Stomach (tissue), 9 donors: Measurements from ENCODE around the gene VPS45. TPM values are rescaled to one million over a fixed set of nuclear protein-coding genes. Genes with fewer than 3 reads are reported as not detected.

ENCODE experiments used
- DNase-seq, 2 donors: peaks; one replicate each; pipeline versions ENCODE4 v3.0.0 to v3.0.0-alpha.2; 2013 to 2019
- H3K27ac ChIP-seq, 5 donors: fragments of 200-600 bp in 4 of 5; sonication (generic) in 4 of 5; one replicate each; pipeline ENCODE4 v1.5.1; 2013 to 2019; ENCODE audit warnings: mild to moderate bottlenecking in 1 of 5, moderate library complexity in 1 of 5
- H3K27me3 ChIP-seq, 3 donors: fragments of 200-600 bp; sonication (generic); one replicate each; pipeline ENCODE4 v1.5.1; 2017 to 2019; ENCODE audit warnings: mixed run types in 1 of 3
- H3K36me3 ChIP-seq, 4 donors: fragments of 200-600 bp; sonication (generic); 1 replicate in 3 of 4; 2 replicates in 1 of 4; pipeline ENCODE4 v1.5.1; 2016 to 2019
- H3K4me1 ChIP-seq, 4 donors: fragments of 200-600 bp; sonication (generic); one replicate each; pipeline ENCODE4 v1.5.1; 2016 to 2019
- H3K4me3 ChIP-seq, 4 donors: fragments of 200-600 bp; sonication (generic) in 3 of 4; one replicate each; pipeline ENCODE4 v1.5.1; 2016 to 2019; ENCODE audit warnings: mild to moderate bottlenecking in 1 of 4
- H3K9me3 ChIP-seq, 4 donors: fragments of 200-600 bp; sonication (generic); one replicate each; pipeline ENCODE4 v1.5.1; 2016 to 2019
- CTCF ChIP-seq, 7 experiments: fragments of 450-650 bp in 4 of 7; fragments of 200-600 bp in 3 of 7; sonication (generic) in 3 of 7; IDR thresholded peaks; one replicate each; pipeline ENCODE4 v1.5.1; 2016 to 2019; ENCODE audit warnings: antibody characterized with exemption in 7 of 7, control low read depth in 2 of 7, mild to moderate bottlenecking in 1 of 7
- EP300 ChIP-seq: sonication (generic); formaldehyde crosslinking; IDR thresholded peaks from one replicate; pipeline ENCODE4 v1.6.1; 2017; ENCODE audit warnings: antibody characterized with exemption
- POLR2A ChIP-seq, 4 donors: fragments of 450-650 bp; IDR thresholded peaks; one replicate each; pipeline ENCODE4 v1.6.1; 2016; ENCODE audit warnings: antibody characterized with exemption in 4 of 4, control low read depth in 2 of 4, mild to moderate bottlenecking in 1 of 4, moderate library complexity in 1 of 4
- POLR2AphosphoS5 ChIP-seq, 3 donors: sonication (generic); formaldehyde crosslinking; IDR thresholded peaks; one replicate each; pipeline ENCODE4 v1.6.1; 2016; ENCODE audit warnings: antibody characterized with exemption in 3 of 3
- WGBS, 5 donors: extraction: QIAGEN DNeasy Blood & Tissue Kit in 3 of 5; methylation state at CpG; one replicate each; pipeline versions ENCODE4 v1.1.5 to v1.1.7; 2013 to 2018; 5-methylcytosine and 5-hydroxymethylcytosine counted together
- intact Hi-C: fragments of 100-400 bp; cut with DNase I; formaldehyde crosslinking; loops from one replicate; pipeline ENCODE4 v1.15.1; 2023; ENCODE audit warnings: low total_unique reads
- polyA plus RNA-seq, 3 donors: library from polyadenylated mRNA; stranded (reverse); fragments of 200-250 nt; gene quantifications; one replicate each; pipeline ENCODE4 v1.2.3, GENCODE V29; 2013
- total RNA-seq, 5 donors: library from RNA; depleted of rRNA; stranded (reverse); fragments of >200 nt; gene quantifications; one replicate each; pipeline versions ENCODE4 v1.1.0 to v1.2.3, GENCODE V29; 2014 to 2016
- donor health status: healthy with polysubstance abuse.
- donor health status: Bipolar disorder and iron deficiency.
- donor health status: healthy.

VPS45 gene
- total and polyA plus RNA-seq, 8 donors: 13.3 to 69.9 (median 30.5) TPM

- 85 to 95% (median 87%) methylated on average over 2 of the region's 2 CpGs for WGBS, 5 donors
These were observed 19.8 kb downstream of the VPS45 start for GRCh38 chr1:150087415-150087814.

DNA sequence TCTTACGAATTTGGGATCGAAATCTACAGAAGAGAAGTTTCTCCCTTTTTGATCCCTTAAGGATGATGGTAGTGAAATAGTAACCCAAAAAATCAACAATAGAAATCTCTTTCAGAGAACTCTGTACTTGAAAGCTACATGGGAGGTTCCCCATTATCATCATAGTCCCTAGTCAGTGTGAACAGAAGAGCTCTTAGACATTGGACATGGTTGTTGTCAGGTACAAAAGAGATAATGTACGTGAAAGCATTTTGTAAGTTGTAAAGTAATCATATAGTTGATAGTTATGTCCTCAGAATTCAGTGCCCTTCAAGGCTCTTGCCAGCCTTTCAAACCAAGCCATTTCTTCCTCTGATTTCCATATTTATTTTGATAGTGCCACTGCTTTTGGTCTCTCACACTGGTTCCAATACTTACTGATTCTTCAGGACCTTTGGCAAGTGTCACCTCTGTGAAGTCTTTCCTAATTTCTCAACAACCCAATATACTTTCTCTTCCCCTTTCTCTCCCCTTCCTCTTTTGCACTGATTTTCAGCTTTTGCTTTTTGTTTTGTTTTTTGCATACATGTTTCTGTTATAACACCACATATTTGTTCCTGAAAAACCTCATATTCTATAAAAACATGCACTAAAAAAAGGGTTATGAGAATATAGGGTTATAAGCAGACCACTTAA is 22.4 kb downstream of the VPS45 start:
- TF ChIP-seq CTCF (IDR thresholded peaks at IDR 0.05) (no peak), POLR2A (IDR thresholded peaks at IDR 0.05) (no peak), POLR2AphosphoS5 (IDR thresholded peaks at IDR 0.05) (no peak), EP300 (no peak)
- H3K4me1 ChIP-seq: peaks cover 0 to 7% (median 2%) of the 10 kb centered on the region in 4 donors
- peaks cover 0 to 87% (median 73%) of the 10 kb centered on the region in 4 donors for H3K36me3 ChIP-seq
- intact Hi-C loops: loop anchor here (10.0 kb wide), 1 partner anchor 85 kb away; no protein-coding TSS in a partner anchor
- 86 to 97% (median 92%) methylated on average over 3 of the region's 3 CpGs for WGBS, 5 donors
- H3K27ac ChIP-seq: no peak overlapping the region
- H3K9me3 ChIP-seq: no peaks in the 10 kb centered on the region
- H3K4me3 ChIP-seq: no peak overlapping the region
- DNase-seq: no peak
- H3K27me3 ChIP-seq: no peaks in the 10 kb centered on the region

More at GRCh38 chr1:150087415-150087814, 19.8 kb downstream of the VPS45 start:
- TF ChIP-seq POLR2A (IDR thresholded peaks at IDR 0.05) (no peak), EP300 (no peak), POLR2AphosphoS5 (IDR thresholded peaks at IDR 0.05) (no peak), CTCF (IDR thresholded peaks at IDR 0.05) (no peak)
- Histone ChIP-seq H3K27ac (no peak overlapping the region), H3K4me3 (no peak overlapping the region), H3K4me1 (peaks cover 0 to 3% (median 0%) of the 10 kb centered on the region in 4 donors), H3K27me3 (no peaks in the 10 kb centered on the region), H3K9me3 (no peaks in the 10 kb centered on the region), H3K36me3 (peaks cover 5 to 88% (median 79%) of the 10 kb centered on the region in 4 donors)
- intact Hi-C loops: loop anchor here (10.0 kb wide), 1 partner anchor 87 kb away; no protein-coding TSS in a partner anchor
- DNase-seq: no peak

DNA sequence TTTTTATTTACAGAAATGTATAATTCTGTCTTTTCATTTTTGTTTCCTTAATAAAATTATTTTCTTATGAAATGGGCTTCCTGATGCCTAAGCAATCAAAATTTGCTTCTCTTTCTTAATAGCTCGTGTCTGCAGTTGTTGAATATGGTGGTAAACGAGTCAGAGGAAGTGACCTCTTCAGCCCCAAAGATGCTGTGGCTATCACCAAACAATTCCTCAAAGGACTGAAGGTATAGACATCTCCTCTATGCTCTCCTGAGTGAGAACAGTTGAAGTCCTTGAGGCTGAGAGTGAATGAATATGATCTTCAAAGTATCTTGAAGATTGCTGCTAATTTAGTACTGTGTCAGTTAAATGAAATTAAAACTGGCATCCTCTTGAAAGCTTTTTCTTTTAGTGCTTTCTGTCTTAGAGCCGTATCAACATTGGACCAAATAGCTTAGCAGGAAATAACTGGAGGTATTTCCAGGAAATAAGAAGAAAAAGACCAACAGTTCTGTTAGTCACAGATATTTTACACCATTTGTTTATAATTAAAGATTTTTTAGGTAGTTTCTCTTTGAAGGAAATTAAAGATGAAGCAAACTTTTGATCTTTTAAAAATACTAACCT is 24.7 kb downstream of the VPS45 start:
- Histone ChIP-seq H3K27me3 (no peaks in the 10 kb centered on the region), H3K36me3 (peaks cover 4 to 93% (median 81%) of the 10 kb centered on the region in 4 donors), H3K4me3 (no peak overlapping the region), H3K27ac (no peak overlapping the region), H3K4me1 (peaks cover 0 to 7% (median 2%) of the 10 kb centered on the region in 4 donors), H3K9me3 (no peaks in the 10 kb centered on the region)
- intact Hi-C loops: no loop called here
- TF ChIP-seq POLR2A (IDR thresholded peaks at IDR 0.05) (no peak), POLR2AphosphoS5 (IDR thresholded peaks at IDR 0.05) (no peak), CTCF (IDR thresholded peaks at IDR 0.05) (no peak), EP300 (no peak)
- 68 to 79% (median 75%) methylated on average over 3 of the region's 3 CpGs for WGBS, 5 donors
- no peak for DNase-seq

DNA sequence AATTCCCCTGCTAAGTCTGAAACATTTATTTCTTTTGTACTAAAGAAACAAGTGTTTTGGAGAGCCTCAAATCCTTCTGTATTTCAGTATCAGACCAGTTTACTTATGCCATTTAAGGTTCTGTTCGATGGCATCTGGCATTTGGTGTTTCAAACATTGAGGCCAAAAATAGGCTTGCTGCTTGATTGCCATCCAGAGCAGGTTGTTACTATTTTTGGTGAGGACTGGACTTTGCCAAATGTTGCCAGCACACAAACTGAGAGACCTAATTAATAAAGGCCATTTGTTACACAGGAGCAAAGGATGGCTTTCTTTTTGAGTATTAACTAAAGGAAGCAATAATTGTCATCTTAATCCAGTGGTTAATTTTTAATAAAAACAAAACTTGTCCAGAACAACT is 26.2 kb downstream of the VPS45 start:
- Histone ChIP-seq H3K36me3 (peaks cover 15 to 91% (median 81%) of the 10 kb centered on the region in 4 donors), H3K9me3 (no peaks in the 10 kb centered on the region), H3K27ac (peak overlapping the region in 1 of 5 donors; percentile 42), H3K4me3 (no peak overlapping the region), H3K27me3 (no peaks in the 10 kb centered on the region), H3K4me1 (peaks cover 0 to 7% (median 2%) of the 10 kb centered on the region in 4 donors)
- intact Hi-C loops: no loop called here
- TF ChIP-seq POLR2AphosphoS5 (IDR thresholded peaks at IDR 0.05) (no peak), POLR2A (IDR thresholded peaks at IDR 0.05) (no peak), CTCF (IDR thresholded peaks at IDR 0.05) (no peak), EP300 (no peak)
- DNase-seq: no peak
- 52 to 83% (median 60%) methylated on average over 1 of the region's 1 CpG for WGBS, 5 donors
